Left ventricle myocardium inferior (tissue), 1 donor: ENCODE data around the gene SATB1. TPM values are rescaled to one million over a fixed set of nuclear protein-coding genes. Genes with fewer than 3 reads are reported as not detected.

Experiments used
- DNase-seq: peaks from one replicate; pipeline ENCODE4 v3.0.0-alpha.2; 2020
- H3K27ac ChIP-seq: fragments of 200-600 bp; replicated peaks from 2 replicates; pipeline ENCODE4 v1.8.0; 2021
- H3K27me3 ChIP-seq: fragments of 200-600 bp; 2 replicates; pipeline ENCODE4 v1.8.0; 2021; ENCODE audit warnings: low read depth
- H3K36me3 ChIP-seq: fragments of 200-600 bp; 2 replicates; pipeline ENCODE4 v1.8.0; 2021
- H3K4me1 ChIP-seq: fragments of 200-600 bp; 2 replicates; pipeline ENCODE4 v1.8.0; 2021
- H3K4me3 ChIP-seq: fragments of 200-600 bp; 2 replicates; pipeline ENCODE4 v1.8.0; 2021; ENCODE audit warnings: mild to moderate bottlenecking, moderate library complexity
- H3K9me3 ChIP-seq: fragments of 200-600 bp; replicated peaks from 2 replicates; pipeline ENCODE4 v1.8.0; 2021
- CTCF ChIP-seq: fragments of 200-600 bp; IDR thresholded peaks from 2 replicates; pipeline ENCODE4 v1.8.0; 2021; ENCODE audit warnings: antibody characterized with exemption, mild to moderate bottlenecking, borderline replicate concordance
- intact Hi-C: fragments of 100-400 bp; cut with micrococcal nuclease; formaldehyde crosslinking; loops from one replicate; pipeline ENCODE4 v1.11.0; 2022
- total RNA-seq: library from RNA; stranded (reverse); fragmentation: NEBNext Ultra II Directional; extraction: Animal tissue kit (Norgen Biotek cat#: 25700); gene quantifications from one replicate; pipeline ENCODE4 v1.2.1, GENCODE V29; 2021
- donor health status: DM: no; HTN: yes; CAD: no; lungs with severe emphysema.

The SATB1 gene
- total RNA-seq, 1 donor from 2014 or later = 44.3 TPM

DNA sequence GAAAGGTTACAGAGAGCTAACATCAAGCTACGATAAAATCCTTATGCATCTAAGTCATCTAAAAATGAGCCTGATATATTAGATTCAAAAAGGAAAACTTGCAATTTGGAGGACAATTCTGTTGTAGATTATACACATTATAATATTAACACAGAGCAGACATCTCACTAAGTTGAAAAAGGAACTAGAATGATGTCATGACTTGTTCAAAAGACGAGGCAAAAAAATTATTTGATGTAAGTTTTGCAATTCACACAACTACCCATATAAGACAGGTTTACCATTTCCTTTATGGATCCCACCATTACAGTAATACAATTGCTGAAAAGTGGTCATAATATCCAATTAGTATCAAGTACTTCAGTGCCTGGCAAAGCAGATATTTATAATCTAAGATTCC, 15.9 kb downstream of the SATB1 start:
- Histone ChIP-seq H3K27me3 (no peaks in the 10 kb centered on the region), H3K4me3 (no peak overlapping the region), H3K4me1 (peaks cover 12% of the 10 kb centered on the region), H3K9me3 (no peaks in the 10 kb centered on the region), H3K36me3 (peaks cover 17% of the 10 kb centered on the region), H3K27ac (no peak overlapping the region)
- no peak for DNase-seq
- intact Hi-C loops = no loop called here
- TF ChIP-seq CTCF = no peak

- DNase-seq = no peak
- Histone ChIP-seq H3K4me3 (no peak overlapping the region), H3K4me1 (peaks cover 35% of the 10 kb centered on the region), H3K27ac (no peak overlapping the region), H3K36me3 (no peaks in the 10 kb centered on the region), H3K27me3 (no peaks in the 10 kb centered on the region), H3K9me3 (no peaks in the 10 kb centered on the region)
- intact Hi-C loops = no loop called here
- TF ChIP-seq CTCF = no peak
These were observed 20.0 kb downstream of the SATB1 start for GRCh38 chr3:18405141-18405540.

DNA sequence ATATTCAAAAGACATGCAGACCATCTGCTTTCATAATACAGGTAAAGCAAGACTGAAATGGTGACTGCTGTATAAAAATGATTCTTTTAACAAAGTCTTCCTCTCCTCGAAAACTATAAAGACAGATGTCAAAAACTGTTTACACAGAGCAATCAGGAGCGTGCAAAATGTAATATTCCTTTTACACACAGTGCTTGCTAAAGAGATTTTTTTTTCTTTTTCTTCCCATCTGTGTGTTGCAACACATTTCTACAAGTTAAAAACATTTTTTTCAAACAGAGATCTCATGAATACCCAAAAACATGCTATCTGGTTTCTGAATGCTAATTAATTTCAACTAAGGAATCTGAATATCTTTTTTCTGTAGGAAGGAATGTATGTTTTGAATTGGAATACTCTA, 22.1 kb downstream of the SATB1 start:
- no peak for TF ChIP-seq CTCF
- no peaks in the 10 kb centered on the region for H3K27me3 ChIP-seq
- DNase-seq = no peak
- peaks cover 35% of the 10 kb centered on the region for H3K4me1 ChIP-seq
- H3K9me3 ChIP-seq = no peaks in the 10 kb centered on the region
- no peak overlapping the region for H3K4me3 ChIP-seq
- intact Hi-C loops = no loop called here
- H3K36me3 ChIP-seq = no peaks in the 10 kb centered on the region
- H3K27ac ChIP-seq = no peak overlapping the region

DNA sequence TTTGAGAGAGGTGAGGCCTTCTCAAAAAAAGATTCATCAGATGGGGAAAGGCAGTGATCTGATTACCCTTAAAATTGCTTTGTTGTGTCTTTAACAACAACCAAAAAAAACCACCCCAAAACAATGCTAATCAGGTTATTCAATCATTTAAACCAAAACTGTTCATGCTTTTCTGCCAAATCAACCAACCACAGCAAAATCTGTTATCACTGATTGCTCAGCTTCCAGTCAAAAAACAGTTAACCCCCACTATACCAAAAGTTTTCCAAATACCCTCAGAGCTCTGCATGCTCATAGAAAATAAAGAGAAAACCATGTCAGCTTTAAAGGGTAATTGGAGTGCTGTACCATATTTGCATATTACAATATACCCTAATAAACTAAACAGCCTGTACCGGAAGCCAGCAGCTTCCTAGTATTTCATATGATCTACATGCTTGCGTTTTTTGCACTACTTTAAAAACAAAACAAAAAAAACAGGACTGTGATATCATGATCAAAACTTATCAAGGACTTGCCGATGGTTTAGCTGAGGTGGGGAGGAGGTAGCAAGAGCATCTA, 22.8 kb downstream of the SATB1 start:
- intact Hi-C loops = no loop called here
- Histone ChIP-seq H3K9me3 (no peaks in the 10 kb centered on the region), H3K4me3 (no peak overlapping the region), H3K27me3 (no peaks in the 10 kb centered on the region), H3K36me3 (no peaks in the 10 kb centered on the region), H3K4me1 (peaks cover 35% of the 10 kb centered on the region), H3K27ac (no peak overlapping the region)
- DNase-seq = no peak
- no peak for TF ChIP-seq CTCF

GRCh38 chr3:18401300-18401961, 23.7 kb downstream of the SATB1 start:
- no peaks in the 10 kb centered on the region for H3K9me3 ChIP-seq
- H3K4me1 ChIP-seq = peaks cover 35% of the 10 kb centered on the region
- intact Hi-C loops = no loop called here
- H3K36me3 ChIP-seq = peaks cover 7% of the 10 kb centered on the region
- H3K4me3 ChIP-seq = no peak overlapping the region
- H3K27ac ChIP-seq = no peak overlapping the region
- no peak for TF ChIP-seq CTCF
- DNase-seq = no peak
- H3K27me3 ChIP-seq = no peaks in the 10 kb centered on the region
